Measurements from ENCODE around the gene YWHAQ. TPM values are rescaled to one million over a fixed set of nuclear protein-coding genes. Genes with fewer than 3 reads are reported as not detected.
"Not testable (repeated sequence)": the region's sequence is repeated elsewhere in the genome, so short reads cannot be mapped to it uniquely, and the experiment has no call there.

Gene YWHAQ
- total RNA-seq, 6 experiments from 2014 or later = 70.4 to 105 (median 84.2) TPM

GRCh38 chr2:9610781-9611548 is 19.8 kb downstream of the YWHAQ start:
- WGBS (ENCODE audit: insufficient coverage, low coverage, low lambda C conversion rate, missing lambda C conversion rate) = 83% methylated on average over 5 of the region's 7 CpGs
- intact Hi-C loops (cut with DNase I) = no loop called here
- no peak for ATAC-seq

GRCh38 chr2:9608491-9608890 is 22.3 kb downstream of the YWHAQ start:
- H3K4me3 ChIP-seq; intact Hi-C loops (cut with DNase I); H3K9me3 ChIP-seq; DNase-seq; H3K4me1 ChIP-seq; H3K36me3 ChIP-seq; H3K27me3 ChIP-seq: not testable (repeated sequence)
- 34% methylated on average over 4 of the region's 10 CpGs for WGBS (ENCODE audit: insufficient coverage, low coverage, low lambda C conversion rate, missing lambda C conversion rate)
- peak in 2 of 4 donors; percentile 11 to 49 for ATAC-seq
- peak overlapping the region in 1 of 3 donors; percentile 11 for H3K27ac ChIP-seq

More at GRCh38 chr2:9610781-9611548, 19.8 kb downstream of the YWHAQ start:
- DNase-seq = no peak
- Histone ChIP-seq H3K4me3 (no peak overlapping the region), H3K9me3 (no peaks in the 10 kb centered on the region), H3K4me1 (peaks cover 0 to 14% (median 4%) of the 10 kb centered on the region in 4 donors), H3K27me3 (no peaks in the 10 kb centered on the region), H3K36me3 (no peaks in the 10 kb centered on the region), H3K27ac (no peak overlapping the region)
- TF ChIP-seq CTCF (IDR thresholded peaks at IDR 0.05) = no peak
- no peak for TF ChIP-seq POLR2A (IDR thresholded peaks at IDR 0.05)

GRCh38 chr2:9602412-9602811 is 28.4 kb downstream of the YWHAQ start:
- 96% methylated on average over 3 of the region's 3 CpGs for WGBS (ENCODE audit: insufficient coverage, low coverage, low lambda C conversion rate, missing lambda C conversion rate)
- Histone ChIP-seq H3K4me3 (no peak overlapping the region), H3K4me1 (no peaks in the 10 kb centered on the region), H3K36me3 (peaks cover 0 to 8% (median under 1%) of the 10 kb centered on the region in 4 donors), H3K27me3 (no peaks in the 10 kb centered on the region), H3K9me3 (peaks cover 0 to 12% (median 3%) of the 10 kb centered on the region in 4 donors), H3K27ac (no peak overlapping the region)
- intact Hi-C loops (cut with DNase I) = no loop called here
- DNase-seq (no peak), ATAC-seq (no peak)
- TF ChIP-seq POLR2A (IDR thresholded peaks at IDR 0.05) = no peak
- TF ChIP-seq CTCF (IDR thresholded peaks at IDR 0.05) = no peak

- TF ChIP-seq POLR2A (IDR thresholded peaks at IDR 0.05) (no peak), CTCF (IDR thresholded peaks at IDR 0.05) (no peak)
- DNase-seq (no peak), ATAC-seq (no peak)
- Histone ChIP-seq H3K9me3 (peaks cover 0 to 12% (median 3%) of the 10 kb centered on the region in 4 donors), H3K27ac (no peak overlapping the region), H3K4me1 (no peaks in the 10 kb centered on the region), H3K4me3 (no peak overlapping the region), H3K36me3 (peaks cover 0 to 8% (median under 1%) of the 10 kb centered on the region in 4 donors), H3K27me3 (no peaks in the 10 kb centered on the region)
- intact Hi-C loops (cut with DNase I) = no loop called here
- WGBS (ENCODE audit: insufficient coverage, low coverage, low lambda C conversion rate, missing lambda C conversion rate) = 94% methylated on average over 5 of the region's 5 CpGs
Measured at GRCh38 chr2:9601397-9601796, 29.4 kb downstream of the YWHAQ start.

- intact Hi-C loops (cut with DNase I) = no loop called here
- ATAC-seq = no peak
- no peak for DNase-seq
- H3K9me3 ChIP-seq = peaks cover 0 to 12% (median 3%) of the 10 kb centered on the region in 4 donors
- no peaks in the 10 kb centered on the region for H3K4me1 ChIP-seq
- peaks cover 0 to 8% (median under 1%) of the 10 kb centered on the region in 4 donors for H3K36me3 ChIP-seq
- no peak overlapping the region for H3K27ac ChIP-seq
- no peak overlapping the region for H3K4me3 ChIP-seq
- 80% methylated on average over 1 of the region's 1 CpG for WGBS (ENCODE audit: insufficient coverage, low coverage, low lambda C conversion rate, missing lambda C conversion rate)
- no peaks in the 10 kb centered on the region for H3K27me3 ChIP-seq
- TF ChIP-seq POLR2A (IDR thresholded peaks at IDR 0.05) (no peak), CTCF (IDR thresholded peaks at IDR 0.05) (no peak)
Measured at GRCh38 chr2:9599430-9599829, 31.4 kb downstream of the YWHAQ start.
